WTC11 (cell line): ENCODE measurements around the gene JMJD6. TPM values are rescaled to one million over a fixed set of nuclear protein-coding genes. Genes with fewer than 3 reads are reported as not detected.
"Not testable (repeated sequence)": the region's sequence is repeated elsewhere in the genome, so short reads cannot be mapped to it uniquely, and the experiment has no call there.

Experiments used
- ATAC-seq: fragments of 200-7000 bp; cut with Tn5 transposase; 2 replicates; pipeline ENCODE4 v1.10.0; 2021; ENCODE audit warnings: mild to moderate bottlenecking, moderate library complexity
- CTCF ChIA-PET: fragments of 300-600 bp; sonication (Branson Sonifier 250); formaldehyde crosslinking; loops from one replicate; lab custom pipeline; 2021; ENCODE audit warnings: antibody characterized with exemption; lab: Charles Lee
- POLR2A ChIA-PET: fragments of 350-600 bp; sonication (Branson Sonifier 250); formaldehyde crosslinking; loops from one replicate; lab custom pipeline; 2021; ENCODE audit warnings: antibody characterized with exemption; lab: Charles Lee
- DNase-seq: peaks from one replicate; pipeline ENCODE4 v3.0.0; 2021; ENCODE audit warnings: low spot score
- H3K27ac Mint-ChIP-seq: 2 replicates; pipeline ENCODE4 v1.8.0; 2021; ENCODE audit warnings: mixed read lengths
- H3K27me3 Mint-ChIP-seq: 2 replicates; pipeline ENCODE4 v1.8.0; 2021; ENCODE audit warnings: low read depth, mild to moderate bottlenecking, moderate library complexity, mixed read lengths
- H3K36me3 Mint-ChIP-seq: 2 replicates; pipeline ENCODE4 v1.8.0; 2021; ENCODE audit warnings: mixed read lengths
- H3K4me1 Mint-ChIP-seq: 2 replicates; pipeline ENCODE4 v1.8.0; 2022; ENCODE audit warnings: mixed read lengths
- H3K4me3 Mint-ChIP-seq: 2 replicates; pipeline ENCODE4 v1.8.0; 2021; ENCODE audit warnings: mild to moderate bottlenecking, moderate library complexity, mixed read lengths
- H3K9me3 Mint-ChIP-seq: 2 replicates; pipeline ENCODE4 v1.8.0; 2021; ENCODE audit warnings: mixed read lengths
- ESRRA ChIP-seq: sonication (generic); formaldehyde crosslinking; IDR thresholded peaks from 2 replicates; pipeline ENCODE4 v1.8.1; 2022; ENCODE audit warnings: mild to moderate bottlenecking, missing genetic modification reagents, borderline replicate concordance
- FOXJ3 ChIP-seq: sonication (generic); formaldehyde crosslinking; IDR thresholded peaks from 2 replicates; pipeline ENCODE4 v1.9.0; 2021; ENCODE audit warnings: missing genetic modification reagents, mild to moderate bottlenecking, borderline replicate concordance
- FOXP1 ChIP-seq: sonication (generic); formaldehyde crosslinking; IDR thresholded peaks from 2 replicates; pipeline ENCODE4 v1.8.0; 2022; ENCODE audit warnings: missing genetic modification reagents, mild to moderate bottlenecking, moderate library complexity, borderline replicate concordance
- HMGXB4 ChIP-seq: sonication (generic); formaldehyde crosslinking; IDR thresholded peaks from 2 replicates; pipeline ENCODE4 v1.8.1; 2023; ENCODE audit warnings: mild to moderate bottlenecking, moderate library complexity, missing genetic modification reagents
- IRF1 ChIP-seq: sonication (generic); formaldehyde crosslinking; IDR thresholded peaks from 2 replicates; pipeline ENCODE4 v1.8.0; 2023; ENCODE audit warnings: missing genetic modification reagents
- IRF2 ChIP-seq: sonication (generic); formaldehyde crosslinking; IDR thresholded peaks from 2 replicates; pipeline ENCODE4 v1.8.0; 2022; ENCODE audit warnings: low read depth, missing genetic modification reagents, borderline replicate concordance
- NR1H2 ChIP-seq: sonication (generic); formaldehyde crosslinking; IDR thresholded peaks from 2 replicates; pipeline ENCODE4 v1.9.0; 2021; ENCODE audit warnings: mild to moderate bottlenecking, moderate library complexity, missing genetic modification reagents
- NR2C2 ChIP-seq: sonication (generic); formaldehyde crosslinking; IDR thresholded peaks from 2 replicates; pipeline ENCODE4 v1.8.0; 2022; ENCODE audit warnings: mild to moderate bottlenecking, missing genetic modification reagents
- NR3C1 ChIP-seq: sonication (generic); formaldehyde crosslinking; conservative IDR thresholded peaks from 2 replicates; pipeline ENCODE4 v1.8.1; 2023; ENCODE audit warnings: low read depth, mild to moderate bottlenecking, missing genetic modification reagents
- PRRX2 ChIP-seq: fragments of 250-450 bp; sonication (Bioruptor Pico); IDR thresholded peaks from 2 replicates; pipeline ENCODE4 v1.8.0; 2021; ENCODE audit warnings: mild to moderate bottlenecking
- RORB ChIP-seq: fragments of 250-450 bp; sonication (Bioruptor Pico); IDR thresholded peaks from 2 replicates; pipeline ENCODE4 v1.9.0; 2021; ENCODE audit warnings: mild to moderate bottlenecking
- SMAD3 ChIP-seq: sonication (generic); formaldehyde crosslinking; IDR thresholded peaks from 2 replicates; pipeline ENCODE4 v1.8.0; 2022; ENCODE audit warnings: missing genetic modification reagents, mild to moderate bottlenecking, borderline replicate concordance
- SMAD4 ChIP-seq: sonication (generic); formaldehyde crosslinking; IDR thresholded peaks from 2 replicates; pipeline ENCODE4 v1.8.0; 2022; ENCODE audit warnings: mild to moderate bottlenecking, missing genetic modification reagents
- TEAD4 ChIP-seq: sonication (generic); formaldehyde crosslinking; IDR thresholded peaks from 2 replicates; pipeline ENCODE4 v1.8.0; 2022; ENCODE audit warnings: mild to moderate bottlenecking, missing genetic modification reagents
- ZNF281 ChIP-seq: sonication (generic); formaldehyde crosslinking; IDR thresholded peaks from 2 replicates; pipeline ENCODE4 v1.8.0; 2023; ENCODE audit warnings: mild to moderate bottlenecking, missing genetic modification reagents
- ZNF396 ChIP-seq: fragments of 250-450 bp; sonication (Bioruptor Pico); IDR thresholded peaks from 2 replicates; pipeline ENCODE4 v1.8.0; 2021; ENCODE audit warnings: mild to moderate bottlenecking, moderate library complexity, borderline replicate concordance
- ZNF423 ChIP-seq: fragments of 250-450 bp; sonication (Bioruptor Pico); IDR thresholded peaks from 2 replicates; pipeline ENCODE4 v2.1.2; 2022; ENCODE audit warnings: mild to moderate bottlenecking, moderate library complexity
- ZNF671 ChIP-seq: fragments of 250-450 bp; sonication (Bioruptor Pico); IDR thresholded peaks from 2 replicates; pipeline ENCODE4 v1.8.0; 2021; ENCODE audit warnings: mild to moderate bottlenecking
- total RNA-seq: library from RNA; stranded (reverse); gene quantifications from 3 replicates; pipeline ENCODE4 v1.2.3, GENCODE V29; 2021
- TF ChIP-seq, protein P1 (sequence below): sonication (generic); formaldehyde crosslinking; IDR thresholded peaks from 2 replicates; pipeline ENCODE4 v1.8.1; 2022; ENCODE audit warnings: mild to moderate bottlenecking, moderate library complexity, missing genetic modification reagents

JMJD6 gene
- total RNA-seq, 1 experiment from 2014 or later = 21.6 TPM

GRCh38 chr17:76700270-76700616 is 26.2 kb downstream of the JMJD6 start:
- no peak overlapping the region for H3K4me3 Mint-ChIP-seq
- H3K9me3 Mint-ChIP-seq = no peaks in the 10 kb centered on the region
- DNase-seq (no peak), ATAC-seq (no peak; the same call in 1 of the 2 replicates)
- no peaks in the 10 kb centered on the region for H3K27me3 Mint-ChIP-seq
- peaks cover 46% of the 10 kb centered on the region for H3K4me1 Mint-ChIP-seq
- peak overlapping the region; percentile 87; the same call in 1 of the 2 replicates for H3K27ac Mint-ChIP-seq
- ChIA-PET POLR2A (no interaction called here), CTCF (interaction anchor here (1.8 to 6.8 kb wide), 2 partner anchors 9 to 19 kb away, joined by 11 to 45 read pairs; partner anchors contain the start of gene MXRA7)
- TF ChIP-seq ZNF671 (CRISPR knock-in tag) = no peak
- TF ChIP-seq NR1H2 (CRISPR knock-in tag) = no peak
- no peak for TF ChIP-seq RORB (CRISPR knock-in tag)
- no peak for TF ChIP-seq IRF2 (CRISPR knock-in tag)
- TF ChIP-seq FOXJ3 = no peak
- no peak for TF ChIP-seq ZNF396
- TF ChIP-seq ESRRA (CRISPR knock-in tag) = no peak
- no peak for TF ChIP-seq PRRX2 (CRISPR knock-in tag)
- no peak for TF ChIP-seq NR2C2 (CRISPR knock-in tag)
- TF ChIP-seq NR3C1 = no peak
- no peak for TF ChIP-seq TEAD4 (CRISPR knock-in tag)
- TF ChIP-seq, protein P1, sequence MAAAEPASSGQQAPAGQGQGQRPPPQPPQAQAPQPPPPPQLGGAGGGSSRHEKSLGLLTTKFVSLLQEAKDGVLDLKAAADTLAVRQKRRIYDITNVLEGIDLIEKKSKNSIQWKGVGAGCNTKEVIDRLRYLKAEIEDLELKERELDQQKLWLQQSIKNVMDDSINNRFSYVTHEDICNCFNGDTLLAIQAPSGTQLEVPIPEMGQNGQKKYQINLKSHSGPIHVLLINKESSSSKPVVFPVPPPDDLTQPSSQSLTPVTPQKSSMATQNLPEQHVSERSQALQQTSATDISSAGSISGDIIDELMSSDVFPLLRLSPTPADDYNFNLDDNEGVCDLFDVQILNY (CRISPR knock-in tag) = no peak
- no peak for TF ChIP-seq HMGXB4
- no peak for TF ChIP-seq IRF1 (CRISPR knock-in tag)
- no peak for TF ChIP-seq SMAD3 (CRISPR knock-in tag)
- TF ChIP-seq FOXP1 (CRISPR knock-in tag) = no peak
- TF ChIP-seq ZNF281 (CRISPR knock-in tag) = no peak
- no peak for TF ChIP-seq ZNF423 (CRISPR knock-in tag)
- TF ChIP-seq SMAD4 = no peak
- H3K36me3 Mint-ChIP-seq = no peaks in the 10 kb centered on the region

DNA sequence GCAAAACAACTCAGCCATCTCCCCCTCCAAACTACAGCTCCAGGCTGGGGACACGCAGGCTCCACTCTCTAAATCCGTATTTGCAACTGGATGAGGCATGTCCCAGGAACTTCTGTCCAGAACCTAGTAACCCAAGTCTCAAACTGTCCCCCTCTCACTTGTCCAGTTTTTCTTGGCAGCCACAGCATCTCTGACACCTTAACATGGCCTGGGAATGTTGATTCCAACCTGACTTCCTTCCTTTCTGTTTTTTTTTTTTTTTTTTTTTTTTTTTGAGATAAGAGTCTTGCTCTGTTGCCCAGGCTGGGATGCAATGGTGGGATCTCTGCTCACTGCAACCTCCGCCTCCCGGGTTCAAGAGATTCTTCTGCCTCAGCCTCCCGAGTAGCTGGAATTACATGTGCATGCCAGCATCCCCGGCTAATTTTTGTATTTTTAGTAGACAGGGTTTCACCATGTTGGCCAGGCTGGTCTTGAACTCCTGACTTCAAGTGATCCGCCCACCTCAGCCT is 27.9 kb downstream of the JMJD6 start:
- POLR2A ChIA-PET, DNase-seq, H3K27me3 Mint-ChIP-seq, H3K9me3 Mint-ChIP-seq, ATAC-seq, H3K27ac Mint-ChIP-seq, H3K36me3 Mint-ChIP-seq, H3K4me3 Mint-ChIP-seq: not testable (repeated sequence)
- peaks cover 50% of the 10 kb centered on the region for H3K4me1 Mint-ChIP-seq
- CTCF ChIA-PET = interaction anchor here (1.9 to 7.2 kb wide), 4 partner anchors 11 to 158 kb away, joined by 8 to 45 read pairs (median 26); partner anchors contain the start of genes MXRA7 and PRCD
